WTC11 (cell line): ENCODE results near the gene C2orf49.

Source experiments
- ELF4 ChIP-seq: sonication (generic); formaldehyde crosslinking; IDR thresholded peaks from 2 replicates; pipeline ENCODE4 v1.8.1; 2022; ENCODE audit warnings: low read depth, mild to moderate bottlenecking, moderate library complexity, missing genetic modification reagents
- SP1 ChIP-seq: sonication (generic); formaldehyde crosslinking; conservative IDR thresholded peaks from 2 replicates; pipeline ENCODE4 v1.8.1; 2022; ENCODE audit warnings: missing genetic modification reagents
- TEAD1 ChIP-seq: sonication (generic); formaldehyde crosslinking; IDR thresholded peaks from 2 replicates; pipeline ENCODE4 v1.8.0; 2022; ENCODE audit warnings: mild to moderate bottlenecking, missing genetic modification reagents
- TF ChIP-seq, protein P1 (sequence below): fragments of 200-600 bp; IDR thresholded peaks from 2 replicates; pipeline ENCODE4 v1.8.0; 2022; ENCODE audit warnings: antibody characterized with exemption
- TF ChIP-seq, protein P2 (sequence below): sonication (generic); formaldehyde crosslinking; IDR thresholded peaks from 2 replicates; pipeline ENCODE4 v1.8.0; 2023; ENCODE audit warnings: missing genetic modification reagents

DNA sequence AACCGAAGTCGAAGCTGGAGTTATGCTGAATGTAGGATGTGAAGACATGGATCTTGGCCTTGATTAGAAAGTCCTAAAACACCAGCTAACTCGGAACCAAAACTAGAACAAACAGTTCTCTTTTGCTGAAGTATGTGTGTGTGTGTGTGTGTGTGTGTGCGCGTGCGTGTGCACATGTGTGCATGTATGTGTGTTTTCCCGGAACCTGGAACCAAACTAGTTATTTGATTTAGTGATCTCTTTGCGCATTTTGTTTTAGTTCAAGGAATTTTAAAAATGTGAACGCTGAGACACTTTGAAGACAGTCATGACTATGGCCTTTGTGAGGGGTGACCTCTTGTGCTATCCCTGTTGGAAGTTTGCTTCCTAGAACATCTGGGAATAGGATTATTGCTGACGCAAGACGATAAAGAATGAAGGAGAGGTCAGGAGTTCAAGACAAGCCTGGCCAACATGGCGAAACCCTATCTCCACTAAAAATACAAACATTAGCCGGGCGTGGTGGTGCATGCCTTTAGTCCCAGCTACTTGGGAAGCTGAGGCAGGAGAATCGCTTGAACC is 37.7 kb downstream of the C2orf49 start:
- TF ChIP-seq SP1 (CRISPR knock-in tag) = no peak
- TF ChIP-seq TEAD1 = no peak
- TF ChIP-seq, protein P1, sequence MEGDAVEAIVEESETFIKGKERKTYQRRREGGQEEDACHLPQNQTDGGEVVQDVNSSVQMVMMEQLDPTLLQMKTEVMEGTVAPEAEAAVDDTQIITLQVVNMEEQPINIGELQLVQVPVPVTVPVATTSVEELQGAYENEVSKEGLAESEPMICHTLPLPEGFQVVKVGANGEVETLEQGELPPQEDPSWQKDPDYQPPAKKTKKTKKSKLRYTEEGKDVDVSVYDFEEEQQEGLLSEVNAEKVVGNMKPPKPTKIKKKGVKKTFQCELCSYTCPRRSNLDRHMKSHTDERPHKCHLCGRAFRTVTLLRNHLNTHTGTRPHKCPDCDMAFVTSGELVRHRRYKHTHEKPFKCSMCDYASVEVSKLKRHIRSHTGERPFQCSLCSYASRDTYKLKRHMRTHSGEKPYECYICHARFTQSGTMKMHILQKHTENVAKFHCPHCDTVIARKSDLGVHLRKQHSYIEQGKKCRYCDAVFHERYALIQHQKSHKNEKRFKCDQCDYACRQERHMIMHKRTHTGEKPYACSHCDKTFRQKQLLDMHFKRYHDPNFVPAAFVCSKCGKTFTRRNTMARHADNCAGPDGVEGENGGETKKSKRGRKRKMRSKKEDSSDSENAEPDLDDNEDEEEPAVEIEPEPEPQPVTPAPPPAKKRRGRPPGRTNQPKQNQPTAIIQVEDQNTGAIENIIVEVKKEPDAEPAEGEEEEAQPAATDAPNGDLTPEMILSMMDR = no peak
- TF ChIP-seq, protein P2, sequence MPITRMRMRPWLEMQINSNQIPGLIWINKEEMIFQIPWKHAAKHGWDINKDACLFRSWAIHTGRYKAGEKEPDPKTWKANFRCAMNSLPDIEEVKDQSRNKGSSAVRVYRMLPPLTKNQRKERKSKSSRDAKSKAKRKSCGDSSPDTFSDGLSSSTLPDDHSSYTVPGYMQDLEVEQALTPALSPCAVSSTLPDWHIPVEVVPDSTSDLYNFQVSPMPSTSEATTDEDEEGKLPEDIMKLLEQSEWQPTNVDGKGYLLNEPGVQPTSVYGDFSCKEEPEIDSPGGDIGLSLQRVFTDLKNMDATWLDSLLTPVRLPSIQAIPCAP (CRISPR knock-in tag) = no peak
- TF ChIP-seq ELF4 (CRISPR knock-in tag) = no peak
